BE2C (cell line): ENCODE measurements around the gene DYSF.

Experiments used
- DNase-seq: peaks from one replicate; pipeline ENCODE4 v3.0.0-alpha.2; 2020
- H3K27me3 ChIP-seq: fragments of 250-450 bp; sonication (Bioruptor Pico); 2 replicates; pipeline ENCODE4 v1.5.1; 2020; ENCODE audit warnings: mild to moderate bottlenecking
- H3K36me3 ChIP-seq: fragments of 250-450 bp; sonication (Bioruptor Pico); 2 replicates; pipeline ENCODE4 v1.5.1; 2020; ENCODE audit warnings: mild to moderate bottlenecking
- H3K4me1 ChIP-seq: fragments of 250-450 bp; sonication (Bioruptor Pico); 2 replicates; pipeline ENCODE4 v1.5.1; 2020
- H3K4me3 ChIP-seq: 2 replicates; pipeline ENCODE4 v1.5.1; 2011; ENCODE audit warnings: low read depth, low read length
- H3K9me3 ChIP-seq: fragments of 250-450 bp; sonication (Bioruptor Pico); 2 replicates; pipeline ENCODE4 v1.5.1; 2020
- CTCF ChIP-seq: IDR thresholded peaks from 2 replicates; pipeline ENCODE4 v1.5.1; 2012; ENCODE audit warnings: mild to moderate bottlenecking, low read depth, low read length

DYSF gene

GRCh38 chr2:71556692-71557250, 103.4 kb downstream of the DYSF start:
- H3K36me3 ChIP-seq, result no peaks in the 10 kb centered on the region
- no peaks in the 10 kb centered on the region for H3K4me1 ChIP-seq
- no peaks in the 10 kb centered on the region for H3K9me3 ChIP-seq
- no peaks in the 10 kb centered on the region for H3K27me3 ChIP-seq
- no peak for DNase-seq
- H3K4me3 ChIP-seq, result no peak overlapping the region
- TF ChIP-seq CTCF, result no peak

- Histone ChIP-seq H3K27me3 (no peaks in the 10 kb centered on the region), H3K4me1 (no peaks in the 10 kb centered on the region), H3K9me3 (no peaks in the 10 kb centered on the region), H3K36me3 (no peaks in the 10 kb centered on the region), H3K4me3 (no peak overlapping the region)
- TF ChIP-seq CTCF, result no peak
- no peak for DNase-seq
Measured at GRCh38 chr2:71557321-71557720, 104.0 kb downstream of the DYSF start.

- no peaks in the 10 kb centered on the region for H3K36me3 ChIP-seq
- no peak for DNase-seq
- no peak for TF ChIP-seq CTCF
Measured at GRCh38 chr2:71558300-71559051, 105.1 kb downstream of the DYSF start.

GRCh38 chr2:71559080-71559827, 105.9 kb downstream of the DYSF start:
- no peak for DNase-seq
- H3K36me3 ChIP-seq, result no peaks in the 10 kb centered on the region

More at GRCh38 chr2:71558300-71559051, 105.1 kb downstream of the DYSF start:
- Histone ChIP-seq H3K9me3 (no peaks in the 10 kb centered on the region), H3K4me1 (no peaks in the 10 kb centered on the region), H3K4me3 (no peak overlapping the region), H3K27me3 (no peaks in the 10 kb centered on the region)

GRCh38 chr2:71559828-71560637, 106.7 kb downstream of the DYSF start:
- Histone ChIP-seq H3K4me3 (peak overlapping the region; percentile 29), H3K9me3 (no peaks in the 10 kb centered on the region), H3K4me1 (no peaks in the 10 kb centered on the region), H3K36me3 (no peaks in the 10 kb centered on the region), H3K27me3 (no peaks in the 10 kb centered on the region)
- TF ChIP-seq CTCF, result no peak
- no peak for DNase-seq

More at GRCh38 chr2:71559080-71559827, 105.9 kb downstream of the DYSF start:
- no peaks in the 10 kb centered on the region for H3K4me1 ChIP-seq
- no peaks in the 10 kb centered on the region for H3K9me3 ChIP-seq
- no peak overlapping the region for H3K4me3 ChIP-seq
- H3K27me3 ChIP-seq, result no peaks in the 10 kb centered on the region
- no peak for TF ChIP-seq CTCF
